NCI-H774 (cell line): Measurements from ENCODE around the gene IMPDH1.

ENCODE experiments used
- DNase-seq: peaks from one replicate; lab custom pipeline; 2025; lab: John Stamatoyannopoulos, UW

The IMPDH1 gene

GRCh38 chr7:128405471-128406313 lies 4.1 kb downstream of the IMPDH1 start:
- DNase-seq, result peak; percentile 31

GRCh38 chr7:128404886-128405470 lies 4.8 kb downstream of the IMPDH1 start:
- DNase-seq, result no peak

- DNase-seq, result no peak
These were observed 5.6 kb downstream of the IMPDH1 start for GRCh38 chr7:128404143-128404681.

- DNase-seq, result no peak
These were observed 6.1 kb downstream of the IMPDH1 start for GRCh38 chr7:128403676-128404075.

- DNase-seq, result no peak
These were observed 7.4 kb downstream of the IMPDH1 start for GRCh38 chr7:128402356-128402755.

- DNase-seq, result no peak
These were observed 9.2 kb downstream of the IMPDH1 start for GRCh38 chr7:128400566-128400965.

- no peak for DNase-seq
These were observed 9.8 kb downstream of the IMPDH1 start for GRCh38 chr7:128399991-128400390.

GRCh38 chr7:128398841-128399135 lies 11.0 kb downstream of the IMPDH1 start:
- DNase-seq, result no peak

GRCh38 chr7:128398016-128398840 lies 11.6 kb downstream of the IMPDH1 start:
- no peak for DNase-seq

- DNase-seq, result no peak
These were observed 13.4 kb downstream of the IMPDH1 start for GRCh38 chr7:128396357-128396756.

- no peak for DNase-seq
These were observed 14.0 kb downstream of the IMPDH1 start for GRCh38 chr7:128395748-128396147.

- DNase-seq, result no peak
These were observed 14.8 kb downstream of the IMPDH1 start for GRCh38 chr7:128394904-128395496.

- DNase-seq, result no peak
These were observed 16.1 kb downstream of the IMPDH1 start for GRCh38 chr7:128393526-128394330.

GRCh38 chr7:128392446-128393327 lies 17.1 kb downstream of the IMPDH1 start:
- DNase-seq, result no peak

- no peak for DNase-seq
These were observed 18.0 kb downstream of the IMPDH1 start for GRCh38 chr7:128391805-128392204.

- no peak for DNase-seq
These were observed 18.8 kb downstream of the IMPDH1 start for GRCh38 chr7:128390871-128391565.

GRCh38 chr7:128389618-128390329 lies 20.0 kb downstream of the IMPDH1 start:
- DNase-seq, result no peak

- no peak for DNase-seq
These were observed 20.6 kb downstream of the IMPDH1 start for GRCh38 chr7:128389085-128389617.

GRCh38 chr7:128388145-128388485 lies 21.7 kb downstream of the IMPDH1 start:
- DNase-seq, result no peak
